Prostate gland (tissue), 2 donors: ENCODE measurements around the gene SUSD5.

Experiments
- CTCF ChIP-seq, 4 experiments: fragments of 200-600 bp in 2 of 4; fragments of 450-650 bp in 2 of 4; sonication (generic) in 2 of 4; IDR thresholded peaks; 1 replicate in 3 of 4; 2 replicates in 1 of 4; pipeline ENCODE4 v1.5.1; 2016 to 2019; ENCODE audit warnings: antibody characterized with exemption in 4 of 4, mild to moderate bottlenecking in 2 of 4, moderate library complexity in 2 of 4
- POLR2A ChIP-seq: fragments of 450-650 bp; IDR thresholded peaks from one replicate; pipeline ENCODE4 v1.6.1; 2016; ENCODE audit warnings: antibody characterized with exemption, mild to moderate bottlenecking
- POLR2AphosphoS5 ChIP-seq: sonication (generic); formaldehyde crosslinking; IDR thresholded peaks from one replicate; pipeline ENCODE4 v1.6.1; 2017; ENCODE audit warnings: antibody characterized with exemption

GRCh38 chr3:33155301-33155700, 63.3 kb downstream of the SUSD5 start:
- TF ChIP-seq CTCF (IDR thresholded peaks at IDR 0.05) (no peak), POLR2A (no peak), POLR2AphosphoS5 (no peak)
